Esophagus squamous epithelium (tissue), 5 donors: Measurements from ENCODE around the gene CCL4L2. TPM values are rescaled to one million over a fixed set of nuclear protein-coding genes. Genes with fewer than 3 reads are reported as not detected.
"Not testable (repeated sequence)": the region's sequence is repeated elsewhere in the genome, so short reads cannot be mapped to it uniquely, and the experiment has no call there.

ENCODE experiments used
- DNase-seq: peaks from one replicate; lab custom pipeline; 2025; lab: John Stamatoyannopoulos, UW
- H3K27ac ChIP-seq, 4 donors: fragments of 200-600 bp; sonication (generic); one replicate each; pipeline ENCODE4 v1.5.1; 2016 to 2019; ENCODE audit warnings: mild to moderate bottlenecking in 1 of 4
- H3K27me3 ChIP-seq, 4 donors: fragments of 200-600 bp; sonication (generic); 1 replicate in 3 of 4; 2 replicates in 1 of 4; pipeline versions ENCODE4 v1.5.1 to v1.6.0; 2017 to 2021; ENCODE audit warnings: antibody characterized with exemption in 1 of 4
- H3K36me3 ChIP-seq, 3 donors: fragments of 200-600 bp; sonication (generic); one replicate each; pipeline ENCODE4 v1.5.1; 2016 to 2019
- H3K4me1 ChIP-seq, 3 donors: fragments of 200-600 bp; sonication (generic); one replicate each; pipeline ENCODE4 v1.5.1; 2017 to 2019
- H3K4me3 ChIP-seq, 4 donors: fragments of 200-600 bp; sonication (generic); 1 replicate in 3 of 4; 2 replicates in 1 of 4; pipeline ENCODE4 v1.5.1; 2016 to 2019; ENCODE audit warnings: mild to moderate bottlenecking in 2 of 4, moderate library complexity in 1 of 4
- H3K9me3 ChIP-seq, 3 donors: fragments of 200-600 bp; sonication (generic); one replicate each; pipeline ENCODE4 v1.5.1; 2016 to 2019
- POLR2A ChIP-seq, 4 donors: fragments of 450-650 bp; IDR thresholded peaks; one replicate each; pipeline ENCODE4 v1.6.1; 2017; ENCODE audit warnings: antibody characterized with exemption in 4 of 4, mild to moderate bottlenecking in 4 of 4, moderate library complexity in 3 of 4
- WGBS, 2 donors: methylation state at CpG; one replicate each; pipeline ENCODE4 v1.1.5; 2018; 5-methylcytosine and 5-hydroxymethylcytosine counted together
- intact Hi-C: fragments of 100-400 bp; cut with DNase I; formaldehyde crosslinking; loops from one replicate; pipeline ENCODE4 v1.15.0; 2022
- total RNA-seq, 4 donors: library from RNA; depleted of rRNA; stranded (reverse); fragments of >200 nt; gene quantifications; one replicate each; pipeline ENCODE4 v1.1.0, GENCODE V29; 2016
- TF ChIP-seq, protein P1 (sequence below), 6 experiments: fragments of 450-650 bp in 4 of 6; fragments of 200-600 bp in 2 of 6; sonication (generic) in 2 of 6; IDR thresholded peaks; one replicate each; pipeline ENCODE4 v1.5.1; 2016 to 2019; ENCODE audit warnings: antibody characterized with exemption in 6 of 6, mild to moderate bottlenecking in 4 of 6, moderate library complexity in 4 of 6
- donor health status: DM: yes; HTN: yes; CAD: no.

The CCL4L2 gene
- total RNA-seq, 4 donors from 2014 or later: 0.35 to 1.6 (median 0.76) TPM; not detected in 1

DNA sequence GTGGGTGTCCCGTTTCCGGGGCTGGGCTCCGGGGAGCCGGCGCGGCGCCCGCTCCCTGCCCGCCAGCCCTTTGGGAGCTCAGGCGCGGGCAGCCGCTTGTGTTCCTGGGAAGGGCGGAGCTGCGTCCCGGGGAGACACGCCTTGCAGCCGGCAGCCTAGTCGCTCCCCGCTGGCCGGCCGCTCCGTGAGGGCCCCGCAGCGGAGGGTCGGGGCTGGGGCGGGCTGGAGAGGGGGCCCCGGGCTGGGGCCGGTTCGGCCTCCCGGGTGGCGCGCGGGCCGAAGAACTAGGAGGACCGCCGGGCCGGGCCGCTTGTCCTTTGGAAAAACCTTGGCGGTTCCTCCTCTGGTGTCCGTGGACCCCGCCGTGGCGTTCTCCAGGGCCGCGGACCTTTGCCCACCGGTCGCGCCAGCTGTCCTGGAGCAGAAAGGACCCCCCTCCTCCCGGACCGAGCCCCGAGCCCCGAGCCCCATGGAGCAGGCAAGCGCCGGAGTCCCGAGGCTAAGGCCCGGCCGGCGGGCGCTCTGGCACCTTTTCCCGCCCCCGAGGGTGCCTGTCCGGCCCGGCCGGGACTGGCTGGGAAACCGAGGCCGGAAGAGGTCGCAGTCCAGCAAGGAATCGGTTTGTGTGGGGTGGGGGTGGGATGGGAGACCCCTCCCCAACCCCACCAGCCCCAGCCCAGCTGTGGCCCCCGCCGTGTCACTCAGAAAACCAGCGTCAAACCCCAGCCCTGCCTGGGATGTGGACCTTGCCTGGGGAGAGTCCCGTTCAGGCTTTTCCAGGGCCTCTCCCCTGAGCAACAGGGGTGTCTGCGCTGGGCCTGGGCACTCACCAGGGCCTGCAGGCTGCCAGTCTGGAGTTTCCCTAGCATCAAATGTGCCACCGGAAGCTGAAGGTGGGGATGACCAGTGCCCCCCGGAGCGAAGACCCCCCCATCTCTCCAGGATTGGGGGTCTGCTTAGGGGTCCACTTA lies 27.6 kb upstream of the CCL4L2 start:
- Histone ChIP-seq H3K4me1 (peaks cover 4 to 23% (median 18%) of the 10 kb centered on the region in 3 donors), H3K4me3 (peak overlapping the region; percentile 26 to 74 (median 56)), H3K36me3 (no peaks in the 10 kb centered on the region), H3K27me3 (peaks cover 0 to 53% (median 4%) of the 10 kb centered on the region in 4 donors), H3K27ac (peak overlapping the region; percentile 16 to 73 (median 49)), H3K9me3 (no peaks in the 10 kb centered on the region)
- TF ChIP-seq, protein P1, sequence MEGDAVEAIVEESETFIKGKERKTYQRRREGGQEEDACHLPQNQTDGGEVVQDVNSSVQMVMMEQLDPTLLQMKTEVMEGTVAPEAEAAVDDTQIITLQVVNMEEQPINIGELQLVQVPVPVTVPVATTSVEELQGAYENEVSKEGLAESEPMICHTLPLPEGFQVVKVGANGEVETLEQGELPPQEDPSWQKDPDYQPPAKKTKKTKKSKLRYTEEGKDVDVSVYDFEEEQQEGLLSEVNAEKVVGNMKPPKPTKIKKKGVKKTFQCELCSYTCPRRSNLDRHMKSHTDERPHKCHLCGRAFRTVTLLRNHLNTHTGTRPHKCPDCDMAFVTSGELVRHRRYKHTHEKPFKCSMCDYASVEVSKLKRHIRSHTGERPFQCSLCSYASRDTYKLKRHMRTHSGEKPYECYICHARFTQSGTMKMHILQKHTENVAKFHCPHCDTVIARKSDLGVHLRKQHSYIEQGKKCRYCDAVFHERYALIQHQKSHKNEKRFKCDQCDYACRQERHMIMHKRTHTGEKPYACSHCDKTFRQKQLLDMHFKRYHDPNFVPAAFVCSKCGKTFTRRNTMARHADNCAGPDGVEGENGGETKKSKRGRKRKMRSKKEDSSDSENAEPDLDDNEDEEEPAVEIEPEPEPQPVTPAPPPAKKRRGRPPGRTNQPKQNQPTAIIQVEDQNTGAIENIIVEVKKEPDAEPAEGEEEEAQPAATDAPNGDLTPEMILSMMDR (IDR thresholded peaks at IDR 0.05): no peak
- peak in 1 of 4 donors; percentile 31 for TF ChIP-seq POLR2A (IDR thresholded peaks at IDR 0.05)
- intact Hi-C loops: no loop called here
- WGBS, 2 donors: 0% methylated on average over 2 of the region's 76 CpGs; no CpG with 5 or more reads in 1 of the 2 donors
- DNase-seq: no peak

DNA sequence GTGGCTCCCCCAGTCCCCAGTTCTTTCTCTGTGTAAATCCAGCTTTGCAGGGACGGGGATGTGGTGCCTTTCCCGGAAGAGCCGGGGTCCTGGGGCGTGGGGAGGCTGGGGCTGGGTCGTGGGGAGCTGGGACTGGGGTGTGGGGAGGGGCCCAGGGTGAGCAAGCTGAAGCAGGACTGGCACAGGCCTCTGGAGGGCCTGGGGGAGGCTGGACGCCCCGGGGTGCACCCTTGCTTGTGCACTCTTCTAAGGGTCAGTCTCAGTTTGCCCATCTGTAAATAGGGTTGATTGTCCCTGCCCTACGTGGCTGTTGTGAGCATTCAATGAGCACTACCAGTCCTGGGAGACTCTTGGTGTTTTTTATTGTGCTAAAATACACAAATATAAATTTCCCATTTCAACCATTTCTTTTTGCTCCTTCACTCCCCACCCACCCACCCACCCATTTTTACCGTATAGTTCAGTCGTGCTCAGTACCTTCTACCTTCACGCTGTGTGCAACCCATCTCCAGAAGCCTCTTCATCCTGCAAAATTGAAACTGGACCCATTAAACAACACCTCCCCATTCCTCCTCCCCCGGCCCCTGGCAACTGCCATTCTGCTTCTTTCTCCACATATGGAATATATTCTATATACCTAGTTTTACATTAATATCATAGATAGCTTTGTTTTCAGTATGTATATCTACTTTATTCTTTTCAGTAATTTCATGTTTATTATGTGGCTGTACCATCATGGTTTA lies 26.7 kb upstream of the CCL4L2 start:
- DNase-seq: no peak
- no peaks in the 10 kb centered on the region for H3K9me3 ChIP-seq
- peaks cover 0 to 53% (median 4%) of the 10 kb centered on the region in 4 donors for H3K27me3 ChIP-seq
- peak overlapping the region in 3 of 4 donors; percentile 44 to 74 (median 69) for H3K4me3 ChIP-seq
- no peaks in the 10 kb centered on the region for H3K36me3 ChIP-seq
- intact Hi-C loops: no loop called here
- peak overlapping the region in 3 of 4 donors; percentile 16 to 73 (median 71) for H3K27ac ChIP-seq
- H3K4me1 ChIP-seq: peaks cover 4 to 23% (median 18%) of the 10 kb centered on the region in 3 donors
- WGBS, 2 donors: 81 to 89% methylated on average over 7 of the region's 12 CpGs
- TF ChIP-seq, protein P1 (IDR thresholded peaks at IDR 0.05): no peak
- TF ChIP-seq POLR2A (IDR thresholded peaks at IDR 0.05): no peak

DNA sequence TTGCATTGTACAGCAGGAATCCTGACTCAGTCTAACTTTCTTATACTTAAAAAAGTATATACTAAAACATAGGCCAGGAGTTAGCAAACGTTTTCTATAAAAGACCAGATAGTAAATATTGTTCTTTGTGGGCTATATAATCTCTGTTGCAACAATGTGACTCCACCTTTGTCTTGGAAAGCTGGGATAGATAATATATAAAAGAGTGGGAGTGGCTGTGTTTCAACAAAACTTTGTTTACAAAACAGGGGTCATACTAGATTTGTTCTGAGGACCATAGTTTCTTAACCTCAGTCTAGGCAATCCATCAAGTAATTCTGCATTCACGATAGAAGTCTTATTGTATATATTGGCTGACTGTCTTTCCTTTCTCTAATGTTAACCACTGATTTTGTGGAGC lies 25.4 kb upstream of the CCL4L2 start:
- Histone ChIP-seq H3K27ac (no peak overlapping the region), H3K4me3 (no peak overlapping the region), H3K4me1 (peaks cover 4 to 23% (median 18%) of the 10 kb centered on the region in 3 donors), H3K9me3 (no peaks in the 10 kb centered on the region), H3K36me3 (no peaks in the 10 kb centered on the region), H3K27me3 (peaks cover 0 to 53% (median 4%) of the 10 kb centered on the region in 4 donors)
- WGBS, 2 donors: 41 to 46% methylated on average over 2 of the region's 2 CpGs
- no peak for DNase-seq
- TF ChIP-seq POLR2A (IDR thresholded peaks at IDR 0.05): no peak
- TF ChIP-seq, protein P1 (IDR thresholded peaks at IDR 0.05): no peak
- intact Hi-C loops: no loop called here

DNA sequence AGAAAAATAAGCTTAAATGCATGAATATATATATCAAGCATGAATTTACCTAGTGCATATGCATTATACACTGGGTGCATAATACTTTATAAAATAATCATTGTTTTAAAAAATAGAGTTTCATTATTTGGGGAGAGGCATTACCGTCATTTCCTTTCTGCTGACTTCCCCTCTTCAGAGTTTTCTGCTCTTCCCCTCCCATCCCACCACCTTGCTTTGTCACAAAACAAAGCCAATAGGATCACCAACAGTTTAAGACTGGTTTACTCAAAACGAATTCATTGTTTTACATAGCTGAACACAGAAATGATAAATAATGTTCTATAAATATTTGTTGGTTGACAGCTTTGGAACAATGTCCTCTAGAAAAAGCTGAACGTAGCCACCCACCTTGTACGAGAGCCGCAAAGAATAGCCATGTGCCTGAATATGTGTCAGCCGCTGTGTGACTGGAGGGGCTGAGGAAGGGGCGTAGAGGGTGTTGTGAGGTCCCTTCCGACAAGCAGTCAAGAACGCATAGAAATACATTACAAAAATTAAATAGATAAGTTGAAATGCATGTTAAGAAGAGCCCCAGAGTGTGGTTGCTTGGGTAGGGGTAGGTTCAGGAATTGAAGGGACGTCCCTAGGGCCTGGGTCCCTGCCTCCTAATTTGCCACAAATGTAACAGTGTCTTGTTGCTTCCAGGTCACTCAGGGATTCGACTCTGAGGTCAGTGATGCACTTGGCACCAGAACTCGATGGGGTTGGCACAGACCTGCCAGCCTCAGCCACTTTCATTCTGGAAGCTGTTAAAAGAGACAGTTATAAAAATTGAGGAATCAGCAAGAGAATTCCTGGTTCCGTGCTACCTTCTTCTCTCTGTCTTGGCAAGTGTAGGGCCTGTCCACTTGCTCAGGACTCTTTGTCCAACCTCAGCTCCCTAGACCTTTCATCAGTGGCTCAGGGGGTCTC lies 23.8 kb upstream of the CCL4L2 start:
- DNase-seq, intact Hi-C loops, H3K36me3 ChIP-seq, H3K9me3 ChIP-seq, H3K4me3 ChIP-seq: not testable (repeated sequence)
- Histone ChIP-seq H3K27ac (peak overlapping the region in 1 of 4 donors; percentile 12), H3K27me3 (peaks cover 0 to 41% (median 4%) of the 10 kb centered on the region in 4 donors), H3K4me1 (peaks cover 4 to 26% (median 18%) of the 10 kb centered on the region in 3 donors)
- WGBS, 2 donors: 61 to 67% methylated on average over 13 of the region's 13 CpGs

DNA sequence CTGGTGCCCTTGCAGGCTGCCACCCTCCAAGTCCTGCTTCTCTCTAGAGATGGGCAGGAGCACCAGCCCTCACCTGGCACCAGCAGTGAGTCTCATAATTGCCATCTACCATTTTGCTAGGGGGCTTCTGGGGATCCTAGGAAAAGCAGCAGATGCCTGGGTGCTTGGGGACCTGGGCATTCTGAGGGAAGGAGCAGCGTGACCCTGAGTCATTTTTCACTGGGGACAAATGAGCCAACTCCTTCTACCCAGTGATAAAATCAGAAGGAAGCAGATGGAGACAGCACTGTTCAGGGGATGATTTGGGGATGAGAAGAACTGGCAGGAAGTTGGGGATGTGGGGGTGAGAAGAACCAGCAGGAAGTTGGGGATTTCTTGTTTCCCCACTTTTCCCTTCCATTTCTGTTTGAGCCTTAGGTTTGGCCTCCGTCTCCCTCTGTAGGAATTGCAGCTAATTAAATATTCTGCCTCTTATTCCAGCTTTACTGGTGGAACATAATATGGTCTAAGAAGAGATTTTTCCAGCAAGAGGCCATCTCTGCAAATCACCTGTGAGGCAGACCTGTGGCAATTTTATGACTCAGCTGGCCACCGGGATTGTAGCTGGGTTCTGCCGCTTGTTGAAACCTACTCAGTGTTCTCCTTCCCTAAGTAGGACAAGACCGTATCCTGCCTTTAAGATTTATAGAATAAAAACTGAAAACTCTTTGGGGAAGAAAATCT lies 22.8 kb upstream of the CCL4L2 start:
- peak overlapping the region in 2 of 4 donors; percentile 12 to 41 for H3K27ac ChIP-seq

More for the DNA sequence above, 22.8 kb upstream of the CCL4L2 start:
- peaks cover 0 to 31% (median 4%) of the 10 kb centered on the region in 4 donors for H3K27me3 ChIP-seq
- H3K4me1 ChIP-seq: peaks cover 0 to 25% (median 8%) of the 10 kb centered on the region in 3 donors
- H3K36me3 ChIP-seq, H3K4me3 ChIP-seq, DNase-seq, intact Hi-C loops, H3K9me3 ChIP-seq: not testable (repeated sequence)
- 51 to 63% methylated on average over 5 of the region's 5 CpGs for WGBS, 2 donors
